ENCODE results near the gene NOXA1.

Gene NOXA1

DNA sequence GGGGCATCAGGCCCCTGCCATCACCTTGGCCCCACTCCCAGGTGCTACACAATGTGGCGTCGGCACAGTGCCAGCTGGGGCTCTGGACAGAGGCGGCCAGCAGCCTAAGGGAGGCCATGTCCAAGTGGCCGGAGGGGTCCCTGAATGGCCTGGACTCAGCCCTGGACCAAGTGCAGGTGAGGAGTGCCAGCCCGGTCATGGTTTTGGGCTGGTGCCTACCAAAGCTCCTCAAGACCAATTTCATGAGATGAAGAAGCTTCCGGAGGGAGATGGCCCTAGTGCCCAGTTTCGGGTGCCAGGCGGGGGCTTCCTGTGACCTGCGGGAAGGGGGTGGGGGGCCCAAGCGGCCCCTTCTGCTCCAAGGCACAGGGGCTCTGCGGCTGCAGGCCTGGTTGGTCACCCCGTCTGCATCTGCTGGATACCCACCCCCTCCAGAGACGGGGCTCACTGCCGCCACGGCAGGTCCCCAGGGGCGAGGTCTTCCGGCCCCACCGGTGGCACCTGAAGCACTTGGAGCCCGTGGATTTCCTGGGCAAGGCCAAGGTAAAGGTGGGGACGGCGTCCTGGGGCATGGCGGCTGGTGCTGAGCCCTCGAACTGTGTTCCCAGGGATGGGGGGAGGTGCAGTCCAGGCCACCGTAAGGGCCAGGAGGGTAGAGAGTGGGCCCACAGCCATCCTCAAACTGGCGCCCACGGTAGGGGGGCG is 5.8 kb downstream of the NOXA1 start:
- no peak for DNase-seq

- DNase-seq, result no peak
Observed at GRCh38 chr9:137429546-137429890, 6.3 kb downstream of the NOXA1 start.

GRCh38 chr9:137429974-137430722 is 7.0 kb downstream of the NOXA1 start:
- no peak for DNase-seq

- DNase-seq, result no peak
Observed at GRCh38 chr9:137430723-137431415, 7.7 kb downstream of the NOXA1 start.

DNA sequence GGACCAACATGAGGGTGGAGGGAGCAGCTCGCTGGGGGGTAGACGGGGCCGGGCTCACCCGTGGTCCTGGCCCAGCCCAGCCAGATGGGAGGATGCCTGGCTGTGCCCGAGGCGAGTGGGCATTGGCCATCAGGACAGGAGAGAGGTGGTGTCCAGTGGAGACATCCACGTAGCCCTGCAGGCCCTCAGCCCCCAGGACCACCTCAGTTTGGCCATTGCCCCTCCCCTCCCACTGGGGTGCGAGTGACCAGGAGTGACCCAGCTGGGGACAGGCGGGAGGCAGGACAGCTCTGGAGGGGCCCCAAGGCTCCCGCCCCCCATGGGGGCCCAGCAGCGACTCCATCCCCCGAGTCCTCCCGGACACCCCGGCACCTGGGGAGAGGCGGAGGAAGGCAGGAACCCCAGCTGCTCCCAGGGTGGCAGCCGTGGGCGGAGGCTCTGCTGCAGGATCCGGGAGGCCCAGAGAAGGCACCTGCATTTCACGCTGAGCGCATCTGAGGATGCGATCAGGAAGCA is 8.3 kb downstream of the NOXA1 start:
- DNase-seq, result no peak

- no peak for DNase-seq
Observed at GRCh38 chr9:137432687-137433348, 9.6 kb downstream of the NOXA1 start.

DNA sequence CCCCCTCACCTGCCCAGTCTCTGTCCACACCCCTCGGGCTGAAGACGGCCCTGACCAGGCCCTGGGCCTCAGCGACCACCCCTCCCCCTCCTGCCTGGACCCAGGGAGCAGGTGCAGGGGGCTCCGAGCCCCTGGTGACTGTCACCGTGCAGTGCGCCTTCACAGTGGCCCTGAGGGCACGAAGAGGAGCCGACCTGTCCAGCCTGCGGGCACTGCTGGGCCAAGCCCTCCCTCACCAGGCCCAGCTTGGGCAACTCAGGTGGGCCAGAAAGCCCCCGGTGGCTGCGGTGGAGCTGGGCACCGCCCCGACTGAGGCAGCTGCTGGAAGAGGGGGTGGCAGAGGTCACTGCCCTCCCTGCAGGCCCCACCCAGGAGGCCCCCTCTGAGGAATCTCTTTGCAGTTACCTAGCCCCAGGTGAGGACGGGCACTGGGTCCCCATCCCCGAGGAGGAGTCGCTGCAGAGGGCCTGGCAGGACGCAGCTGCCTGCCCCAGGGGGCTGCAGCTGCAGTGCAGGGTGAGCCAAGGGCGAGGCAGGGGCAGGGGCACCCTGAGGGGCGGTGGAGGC is 10.2 kb downstream of the NOXA1 start:
- DNase-seq, result no peak

GRCh38 chr9:137433916-137434431 is 10.8 kb downstream of the NOXA1 start:
- no peak for DNase-seq

- DNase-seq, result no peak
Observed at GRCh38 chr9:137434498-137435380, 11.5 kb downstream of the NOXA1 start.

- DNase-seq, result no peak
Observed at GRCh38 chr9:137435381-137435891, 12.2 kb downstream of the NOXA1 start.

DNA sequence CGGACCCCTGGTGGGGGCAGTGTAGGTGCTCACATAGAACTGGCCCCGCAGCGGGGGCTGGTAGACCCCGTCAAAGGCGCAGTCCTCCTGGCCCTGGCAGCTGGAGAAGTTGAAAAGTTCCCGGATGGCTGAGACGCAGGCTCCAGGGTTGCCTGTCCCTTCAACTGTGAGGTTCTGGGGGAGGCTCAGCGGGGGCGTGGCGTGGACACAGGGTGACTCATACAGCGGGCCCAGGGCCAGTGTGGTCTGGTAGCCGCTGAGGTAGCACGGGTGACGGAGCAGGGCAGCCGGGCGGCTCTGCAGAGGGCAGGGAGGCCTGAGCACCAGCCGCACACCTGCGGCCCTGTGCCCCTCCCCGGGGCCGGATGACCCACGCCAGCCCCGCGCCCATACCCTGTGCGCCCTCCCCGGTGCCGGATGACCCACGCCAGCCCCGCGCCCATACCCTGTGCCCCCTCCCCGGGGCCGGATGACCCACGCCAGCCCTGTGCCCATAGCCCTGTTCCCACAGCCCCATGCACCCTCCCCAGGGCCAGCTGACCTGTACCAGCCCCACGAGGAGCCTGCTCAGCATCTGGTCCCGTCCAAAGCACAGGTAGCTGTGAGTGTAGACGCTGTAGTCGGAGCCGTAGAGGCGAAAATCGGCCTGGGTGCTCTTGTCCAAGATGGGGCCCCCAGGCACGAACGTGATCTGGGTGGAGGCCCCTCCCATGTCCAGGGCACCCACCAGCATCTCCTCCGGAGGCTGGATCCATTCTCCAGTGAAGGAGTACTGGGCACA is 13.0 kb downstream of the NOXA1 start:
- DNase-seq, result no peak

- no peak for DNase-seq
Observed at GRCh38 chr9:137436761-137437600, 13.8 kb downstream of the NOXA1 start.

DNA sequence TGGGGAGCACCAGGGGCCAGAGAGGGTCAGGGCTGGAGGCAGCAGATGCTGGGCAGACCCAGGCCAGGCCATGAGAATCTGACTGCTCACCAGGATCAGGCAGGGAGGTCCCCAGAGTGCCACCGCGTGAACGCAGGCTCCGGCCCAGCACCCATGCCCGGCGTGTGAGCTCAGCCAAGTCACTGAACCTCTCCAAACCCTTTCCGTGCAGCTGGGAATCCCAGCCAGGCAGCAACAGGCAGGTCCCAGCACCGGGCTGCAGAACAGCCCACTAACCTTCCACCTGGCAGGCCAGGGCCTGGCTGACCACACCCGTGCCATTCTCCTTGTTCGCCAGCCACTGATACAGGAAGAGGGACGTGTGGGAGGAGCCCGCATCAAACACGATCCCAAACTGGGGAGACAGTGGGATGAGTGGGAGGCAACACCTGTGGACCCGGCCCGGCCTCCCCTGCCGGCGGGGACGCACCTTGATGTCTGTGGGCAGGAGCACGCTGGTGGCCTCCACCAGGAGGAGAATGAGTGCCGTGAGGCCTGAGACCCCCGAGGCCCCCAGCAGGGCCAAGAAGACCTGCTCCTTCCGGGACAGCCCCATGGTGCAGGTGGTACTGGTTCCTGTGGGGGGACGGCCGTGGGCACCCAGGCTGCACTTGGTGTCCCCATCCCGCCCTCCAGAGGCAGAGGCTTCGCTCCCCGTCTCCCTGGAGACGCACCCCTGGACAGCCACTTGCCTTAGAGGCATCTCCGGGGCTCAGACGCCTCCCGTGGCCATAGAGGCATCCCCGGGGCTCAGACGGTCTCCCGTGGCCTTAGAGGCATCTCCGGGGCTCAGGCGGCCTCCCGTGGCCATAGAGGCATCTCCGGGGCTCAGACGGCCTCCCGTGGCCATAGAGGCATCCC is 14.7 kb downstream of the NOXA1 start:
- no peak for DNase-seq

- DNase-seq, result no peak
Observed at GRCh38 chr9:137438591-137439157, 15.5 kb downstream of the NOXA1 start.

GRCh38 chr9:137439158-137439714 is 16.0 kb downstream of the NOXA1 start:
- no peak for DNase-seq

DNA sequence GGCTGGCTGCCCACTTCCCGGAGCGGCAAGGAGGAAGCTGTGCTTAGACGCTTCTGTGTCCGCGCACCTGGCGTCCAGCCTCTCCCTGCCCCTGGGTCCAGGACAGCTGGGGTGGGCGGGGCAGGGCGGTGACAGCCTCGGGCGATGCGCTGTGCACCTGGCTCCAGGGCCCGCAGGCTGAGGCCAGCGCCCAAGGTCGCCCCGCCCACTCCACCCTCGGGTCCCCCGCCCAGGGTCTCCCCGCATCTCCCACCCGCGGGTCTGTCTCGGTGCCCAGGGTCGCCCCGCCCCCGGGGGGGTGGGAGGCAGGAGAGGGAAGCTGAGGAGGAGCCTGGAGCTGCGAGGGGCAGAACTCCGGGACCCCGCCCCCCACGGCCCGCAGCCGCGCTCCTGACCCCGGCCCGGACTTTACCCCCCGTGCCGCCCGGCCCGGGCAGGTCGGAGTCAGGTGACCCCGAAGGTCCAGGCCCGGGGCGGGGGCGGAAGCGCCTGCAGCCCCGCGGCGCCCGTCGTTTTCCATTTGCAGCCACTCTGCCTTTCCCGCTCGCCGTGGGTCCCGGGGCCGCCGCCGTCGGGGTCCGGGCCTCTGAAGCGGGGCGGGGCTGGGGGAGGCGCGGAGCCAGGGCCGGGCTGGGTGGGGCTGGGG is 18.2 kb downstream of the NOXA1 start, which contains the start of gene ENTPD8:
TSS of gene ENTPD8 (minus strand) at position 69 of the 646 bp plus-strand sequence. CDS start 3,072 bp downstream, outside the sequence.
- no peak for DNase-seq

DNA sequence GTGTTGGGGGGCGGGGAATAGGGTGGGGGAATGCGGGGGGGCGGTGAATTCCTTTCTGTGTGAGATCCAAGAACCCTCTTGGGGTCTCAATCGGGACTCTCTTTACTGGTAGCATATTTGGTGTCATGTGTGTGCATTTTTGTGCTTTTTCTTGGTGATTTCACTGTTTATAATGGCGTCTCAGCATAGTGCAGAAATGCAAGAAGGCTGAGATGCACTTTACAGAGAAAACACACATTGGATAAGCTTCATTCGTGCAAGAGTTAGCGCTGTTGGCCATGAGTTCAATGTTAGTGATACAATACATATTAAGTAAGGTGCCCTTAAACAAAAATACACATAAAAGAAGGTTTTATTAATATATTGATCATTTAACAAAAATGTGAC is 18.7 kb downstream of the NOXA1 start:
- DNase-seq, result no peak

Measured in activated T-cell treated with anti-CD3 and anti-CD28 coated beads, Interleukin-2, amount 50 U/mL, for 1 hour (primary cell).